Breast epithelium (tissue), 3 donors: ENCODE measurements around the gene MYPOP.

ENCODE experiments used
- POLR2A ChIP-seq: fragments of 450-650 bp; IDR thresholded peaks from one replicate; pipeline ENCODE4 v1.6.1; 2016; ENCODE audit warnings: antibody characterized with exemption, mild to moderate bottlenecking, moderate library complexity
- POLR2AphosphoS5 ChIP-seq, 3 donors: sonication (generic); formaldehyde crosslinking; IDR thresholded peaks; one replicate each; pipeline ENCODE4 v1.6.1; 2017; ENCODE audit warnings: antibody characterized with exemption in 3 of 3
- TF ChIP-seq, protein P1 (sequence below), 3 donors: fragments of 450-650 bp; IDR thresholded peaks; one replicate each; pipeline ENCODE4 v1.5.1; 2016 to 2017; ENCODE audit warnings: antibody characterized with exemption in 3 of 3, mild to moderate bottlenecking in 3 of 3, moderate library complexity in 3 of 3

GRCh38 chr19:45899919-45900589 lies 2.4 kb downstream of the MYPOP start:
- TF ChIP-seq, protein P1, sequence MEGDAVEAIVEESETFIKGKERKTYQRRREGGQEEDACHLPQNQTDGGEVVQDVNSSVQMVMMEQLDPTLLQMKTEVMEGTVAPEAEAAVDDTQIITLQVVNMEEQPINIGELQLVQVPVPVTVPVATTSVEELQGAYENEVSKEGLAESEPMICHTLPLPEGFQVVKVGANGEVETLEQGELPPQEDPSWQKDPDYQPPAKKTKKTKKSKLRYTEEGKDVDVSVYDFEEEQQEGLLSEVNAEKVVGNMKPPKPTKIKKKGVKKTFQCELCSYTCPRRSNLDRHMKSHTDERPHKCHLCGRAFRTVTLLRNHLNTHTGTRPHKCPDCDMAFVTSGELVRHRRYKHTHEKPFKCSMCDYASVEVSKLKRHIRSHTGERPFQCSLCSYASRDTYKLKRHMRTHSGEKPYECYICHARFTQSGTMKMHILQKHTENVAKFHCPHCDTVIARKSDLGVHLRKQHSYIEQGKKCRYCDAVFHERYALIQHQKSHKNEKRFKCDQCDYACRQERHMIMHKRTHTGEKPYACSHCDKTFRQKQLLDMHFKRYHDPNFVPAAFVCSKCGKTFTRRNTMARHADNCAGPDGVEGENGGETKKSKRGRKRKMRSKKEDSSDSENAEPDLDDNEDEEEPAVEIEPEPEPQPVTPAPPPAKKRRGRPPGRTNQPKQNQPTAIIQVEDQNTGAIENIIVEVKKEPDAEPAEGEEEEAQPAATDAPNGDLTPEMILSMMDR (IDR thresholded peaks at IDR 0.05): no peak
- TF ChIP-seq POLR2A: no peak
- no peak for TF ChIP-seq POLR2AphosphoS5 (IDR thresholded peaks at IDR 0.05)
